K562 (cell line): ENCODE results near the gene DCAF11. TPM values are rescaled to one million over a fixed set of nuclear protein-coding genes. Genes with fewer than 3 reads are reported as not detected.

Experiments used
- ATAC-seq: fragments of 200-7000 bp; cut with Tn5 transposase; 3 replicates; pipeline ENCODE4 v1.9.1; 2020; ENCODE audit warnings: moderate library complexity
- BruUV-seq: library from RNA; stranded (reverse); fragments of 400-500 nt; replicated peaks from 2 replicates; lab custom pipeline; 2021; lab: Mats Ljungman, UMichigan
- CTCF ChIA-PET: fragments of 300-600 bp; formaldehyde crosslinking; extraction: SDS; loops from one replicate; lab custom pipeline; 2021; ENCODE audit warnings: low intra/inter-chr PET ratio; lab: Yijun Ruan, JAX
- POLR2A ChIA-PET: fragments of 300-600, 350-650 bp; sonication (Branson Sonifier 250); formaldehyde crosslinking; extraction: SDS; loops from one replicate; lab custom pipeline; 2021; ENCODE audit warnings: antibody characterized with exemption, inconsistent platforms; lab: Yijun Ruan, JAX
- DNase-seq, 4 experiments: peaks; one replicate each; pipeline versions ENCODE4 v3.0.0 to v3.0.0-alpha.2; 2011 to 2018; ENCODE audit warnings: low spot score in 3 of 4, mixed read lengths in 3 of 4; ENCODE audit errors: extremely low read depth in 1 of 4
- FAIRE-seq: peaks from 2 replicates; lab custom pipeline; 2011; peaks lifted over from hg19 to GRCh38; lab: Jason Lieb, UNC
- H2AFZ ChIP-seq: 2 replicates; pipeline ENCODE4 v1.6.0; 2011; ENCODE audit warnings: low read depth, low read length, control low read depth, inconsistent platforms
- H3K27ac ChIP-seq: fragments of 200-600 bp; 3 replicates; pipeline ENCODE4 v1.8.0; 2011; ENCODE audit warnings: low read depth, mild to moderate bottlenecking, control low read depth, inconsistent platforms, low read length, moderate library complexity, mixed read lengths; ENCODE audit errors: extremely low read depth
- H3K27me3 ChIP-seq, 2 experiments: fragments of 300-600 bp in 1 of 2; 2 replicates in 1 of 2; 3 replicates in 1 of 2; pipeline versions ENCODE4 v1.6.0 to v1.8.0; 2011; ENCODE audit warnings: inconsistent platforms in 2 of 2, low read length in 2 of 2, mild to moderate bottlenecking in 1 of 2, mixed read lengths in 1 of 2, moderate library complexity in 1 of 2; ENCODE audit not compliant: control insufficient read depth in 2 of 2, insufficient read depth in 2 of 2
- H3K36me3 ChIP-seq: fragments of 300-600 bp; 3 replicates; pipeline ENCODE4 v1.8.0; 2011; ENCODE audit warnings: mild to moderate bottlenecking, low read length, inconsistent platforms; ENCODE audit not compliant: control insufficient read depth, insufficient read depth
- H3K4me1 ChIP-seq, 2 experiments: fragments of 200-600 bp in 1 of 2; replicated peaks in 1 of 2; 2 replicates in 1 of 2; 3 replicates in 1 of 2; pipeline versions ENCODE4 v1.5.1 to v1.8.0; 2011; ENCODE audit warnings: inconsistent platforms in 2 of 2, low read length in 2 of 2, mild to moderate bottlenecking in 1 of 2, mixed read lengths in 1 of 2, moderate library complexity in 1 of 2; ENCODE audit not compliant: control insufficient read depth in 2 of 2, insufficient read depth in 2 of 2
- H3K4me2 ChIP-seq: 2 replicates; pipeline ENCODE4 v1.6.1; 2011; ENCODE audit warnings: low read length, control low read depth, inconsistent platforms, mixed read lengths; ENCODE audit not compliant: insufficient read depth
- H3K4me3 ChIP-seq: fragments of 200-600 bp; sonication (generic), shearing (Covaris generic); 2 replicates; pipeline ENCODE4 v1.5.1; 2016; ENCODE audit warnings: control low read depth, inconsistent platforms
- H3K79me2 ChIP-seq: fragments of 200-600 bp; 3 replicates; pipeline ENCODE4 v1.8.0; 2011; ENCODE audit warnings: low read length, inconsistent platforms; ENCODE audit not compliant: control insufficient read depth, insufficient read depth
- H3K9ac ChIP-seq, 2 experiments: 2 replicates each; pipeline versions ENCODE4 v1.6.0 to v1.6.1; 2011; ENCODE audit warnings: low read depth in 2 of 2, low read length in 2 of 2, control low read depth in 1 of 2, inconsistent platforms in 1 of 2, mild to moderate bottlenecking in 1 of 2, mixed read lengths in 1 of 2; ENCODE audit not compliant: insufficient read depth in 1 of 2
- H3K9me1 ChIP-seq: one replicate; pipeline ENCODE4 v1.6.0; 2011; ENCODE audit warnings: inconsistent platforms, mild to moderate bottlenecking, low read length, moderate library complexity; ENCODE audit not compliant: control insufficient read depth, insufficient read depth
- H3K9me3 ChIP-seq: replicated peaks from 2 replicates; pipeline ENCODE4 v1.5.1; 2011; ENCODE audit warnings: low read depth, low read length, inconsistent platforms; ENCODE audit not compliant: control insufficient read depth, insufficient read depth
- H4K20me1 ChIP-seq: replicated peaks from 2 replicates; pipeline ENCODE4 v1.6.1; 2011; ENCODE audit warnings: low read length, inconsistent platforms, mixed read lengths; ENCODE audit not compliant: control insufficient read depth, insufficient read depth
- IRF2 ChIP-seq: sonication (generic); formaldehyde crosslinking; IDR thresholded peaks from 2 replicates; pipeline ENCODE4 v1.8.1; 2022; ENCODE audit warnings: mild to moderate bottlenecking, missing genetic modification reagents
- KDM5B ChIP-seq: fragments of 200-600 bp; sonication (generic); IDR thresholded peaks from 2 replicates; pipeline ENCODE4 v1.6.1; 2012; ENCODE audit warnings: low read depth, mild to moderate bottlenecking, moderate library complexity, low read length, control low read depth, inconsistent platforms; ENCODE audit not compliant: insufficient replicate concordance
- NFE2L1 ChIP-seq: fragments of 450-650 bp; IDR thresholded peaks from 2 replicates; pipeline ENCODE4 v1.6.1; 2016; ENCODE audit warnings: missing genetic modification characterization, low read depth, mild to moderate bottlenecking, missing compliant biosample characterization, moderate library complexity, borderline replicate concordance
- WGBS: fragments of 100-300 bp; shearing (Covaris generic); methylation state at CpG from one replicate; pipeline ENCODE4 v1.1.6; 2016; ENCODE audit warnings: low coverage, mixed read lengths; ENCODE audit not compliant: insufficient coverage; ENCODE audit errors: missing lambda C conversion rate; 5-methylcytosine and 5-hydroxymethylcytosine counted together
- in situ Hi-C: fragments of 300-500 bp; cut with MboI; formaldehyde crosslinking; loops from 4 replicates; pipeline ENCODE4 v1.15.0; 2018; ENCODE audit warnings: inconsistent platforms, mixed read lengths
- intact Hi-C: fragments of 100-400 bp; cut with micrococcal nuclease; formaldehyde crosslinking; loops from 2 replicates; pipeline ENCODE4 v1.14.2; 2022
- polyA plus RNA-seq, 8 experiments: library from polyadenylated mRNA; depleted of rRNA in 4 of 8; stranded (reverse) in 5 of 8; unstranded in 3 of 8; fragments of >200 nt; fragmentation: Nextera tagmentation in 2 of 8; fragmentation: Illumina TruSeq in 1 of 8; extraction: Ambion mirVana in 2 of 8; extraction: Trizol in 1 of 8; gene quantifications; 2 replicates each; pipeline versions ENCODE4 v1.2.1 to v1.2.3, GENCODE V29; 2011 to 2014; ENCODE audit warnings: inconsistent platforms in 1 of 8, missing spikeins in 1 of 8
- total RNA-seq, 7 experiments: library from RNA; depleted of rRNA in 6 of 7; stranded (reverse); fragments of >200 nt in 6 of 7; fragmentation: Illumina TruSeq in 2 of 7; extraction: Trizol in 2 of 7; gene quantifications; 2 replicates each; pipeline versions ENCODE4 v1.2.1 to v1.2.3, GENCODE V29; 2011 to 2021; ENCODE audit warnings: low replicate concordance in 1 of 7
- TF ChIP-seq, protein P1 (sequence below), 2 experiments: fragments of 450-650 bp; IDR thresholded peaks; 2 replicates each; pipeline ENCODE4 v1.6.1; 2016; ENCODE audit warnings: mild to moderate bottlenecking in 2 of 2, borderline replicate concordance in 1 of 2, low read depth in 1 of 2, moderate library complexity in 1 of 2

The DCAF11 gene
- total and polyA plus RNA-seq, 9 of the 15 experiments (the other 6 are each of a cell fraction or from before 2014, with no cell fraction given): 8.5 to 46.2 (median 36.4) TPM

DNA sequence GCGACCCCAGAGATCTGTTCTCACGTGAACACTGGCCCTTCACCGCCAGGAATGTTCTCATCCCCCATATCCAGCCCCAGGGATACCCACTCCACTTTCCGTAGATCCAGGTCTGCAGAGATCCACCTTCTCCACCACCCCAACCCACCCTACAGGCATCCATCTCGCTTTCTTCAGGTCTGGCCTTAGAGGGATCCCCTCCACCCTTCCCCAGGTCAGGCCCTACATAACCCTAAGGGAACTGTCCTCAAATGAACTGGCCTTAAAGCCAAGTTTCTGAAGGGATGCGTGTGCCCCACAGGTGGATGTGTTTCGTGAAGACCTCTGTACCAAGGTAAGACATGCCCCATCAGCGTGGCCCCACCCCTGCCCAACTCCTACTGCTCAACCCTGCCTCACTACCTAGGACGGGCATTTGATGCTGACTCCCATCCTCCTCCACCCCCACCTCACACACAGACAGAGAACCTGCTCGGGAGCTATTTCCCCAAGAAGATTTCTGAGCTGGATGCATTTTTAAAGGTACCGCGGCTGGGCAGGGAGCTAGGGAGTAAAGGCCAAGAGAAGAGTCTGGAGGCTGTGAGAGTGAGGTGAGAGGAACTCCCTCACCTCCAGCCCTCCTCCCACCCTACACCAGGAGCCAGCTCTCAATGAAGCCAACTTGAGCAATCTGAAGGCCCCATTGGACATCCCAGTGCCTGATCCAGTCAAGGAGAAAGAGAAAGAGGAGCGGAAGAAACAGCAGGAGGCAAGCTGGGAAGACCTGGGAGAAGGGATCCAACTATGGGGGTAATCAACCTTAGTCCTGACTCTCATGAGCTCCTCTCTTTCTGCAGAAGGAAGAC is 22.3 kb downstream of the DCAF11 start:
- WGBS: 23% methylated on average over 9 of the region's 13 CpGs
- POLR2A ChIA-PET: interaction anchor here (0.9 to 1.8 kb wide), 3 partner anchors 9 to 22 kb away, joined by 4 read pairs; partner anchors contain the start of genes DCAF11, NRL and PSME2
- peaks cover 24% of the 10 kb centered on the region for H3K36me3 ChIP-seq
- no peak for TF ChIP-seq NFE2L1 (tag)
- TF ChIP-seq, protein P1, sequence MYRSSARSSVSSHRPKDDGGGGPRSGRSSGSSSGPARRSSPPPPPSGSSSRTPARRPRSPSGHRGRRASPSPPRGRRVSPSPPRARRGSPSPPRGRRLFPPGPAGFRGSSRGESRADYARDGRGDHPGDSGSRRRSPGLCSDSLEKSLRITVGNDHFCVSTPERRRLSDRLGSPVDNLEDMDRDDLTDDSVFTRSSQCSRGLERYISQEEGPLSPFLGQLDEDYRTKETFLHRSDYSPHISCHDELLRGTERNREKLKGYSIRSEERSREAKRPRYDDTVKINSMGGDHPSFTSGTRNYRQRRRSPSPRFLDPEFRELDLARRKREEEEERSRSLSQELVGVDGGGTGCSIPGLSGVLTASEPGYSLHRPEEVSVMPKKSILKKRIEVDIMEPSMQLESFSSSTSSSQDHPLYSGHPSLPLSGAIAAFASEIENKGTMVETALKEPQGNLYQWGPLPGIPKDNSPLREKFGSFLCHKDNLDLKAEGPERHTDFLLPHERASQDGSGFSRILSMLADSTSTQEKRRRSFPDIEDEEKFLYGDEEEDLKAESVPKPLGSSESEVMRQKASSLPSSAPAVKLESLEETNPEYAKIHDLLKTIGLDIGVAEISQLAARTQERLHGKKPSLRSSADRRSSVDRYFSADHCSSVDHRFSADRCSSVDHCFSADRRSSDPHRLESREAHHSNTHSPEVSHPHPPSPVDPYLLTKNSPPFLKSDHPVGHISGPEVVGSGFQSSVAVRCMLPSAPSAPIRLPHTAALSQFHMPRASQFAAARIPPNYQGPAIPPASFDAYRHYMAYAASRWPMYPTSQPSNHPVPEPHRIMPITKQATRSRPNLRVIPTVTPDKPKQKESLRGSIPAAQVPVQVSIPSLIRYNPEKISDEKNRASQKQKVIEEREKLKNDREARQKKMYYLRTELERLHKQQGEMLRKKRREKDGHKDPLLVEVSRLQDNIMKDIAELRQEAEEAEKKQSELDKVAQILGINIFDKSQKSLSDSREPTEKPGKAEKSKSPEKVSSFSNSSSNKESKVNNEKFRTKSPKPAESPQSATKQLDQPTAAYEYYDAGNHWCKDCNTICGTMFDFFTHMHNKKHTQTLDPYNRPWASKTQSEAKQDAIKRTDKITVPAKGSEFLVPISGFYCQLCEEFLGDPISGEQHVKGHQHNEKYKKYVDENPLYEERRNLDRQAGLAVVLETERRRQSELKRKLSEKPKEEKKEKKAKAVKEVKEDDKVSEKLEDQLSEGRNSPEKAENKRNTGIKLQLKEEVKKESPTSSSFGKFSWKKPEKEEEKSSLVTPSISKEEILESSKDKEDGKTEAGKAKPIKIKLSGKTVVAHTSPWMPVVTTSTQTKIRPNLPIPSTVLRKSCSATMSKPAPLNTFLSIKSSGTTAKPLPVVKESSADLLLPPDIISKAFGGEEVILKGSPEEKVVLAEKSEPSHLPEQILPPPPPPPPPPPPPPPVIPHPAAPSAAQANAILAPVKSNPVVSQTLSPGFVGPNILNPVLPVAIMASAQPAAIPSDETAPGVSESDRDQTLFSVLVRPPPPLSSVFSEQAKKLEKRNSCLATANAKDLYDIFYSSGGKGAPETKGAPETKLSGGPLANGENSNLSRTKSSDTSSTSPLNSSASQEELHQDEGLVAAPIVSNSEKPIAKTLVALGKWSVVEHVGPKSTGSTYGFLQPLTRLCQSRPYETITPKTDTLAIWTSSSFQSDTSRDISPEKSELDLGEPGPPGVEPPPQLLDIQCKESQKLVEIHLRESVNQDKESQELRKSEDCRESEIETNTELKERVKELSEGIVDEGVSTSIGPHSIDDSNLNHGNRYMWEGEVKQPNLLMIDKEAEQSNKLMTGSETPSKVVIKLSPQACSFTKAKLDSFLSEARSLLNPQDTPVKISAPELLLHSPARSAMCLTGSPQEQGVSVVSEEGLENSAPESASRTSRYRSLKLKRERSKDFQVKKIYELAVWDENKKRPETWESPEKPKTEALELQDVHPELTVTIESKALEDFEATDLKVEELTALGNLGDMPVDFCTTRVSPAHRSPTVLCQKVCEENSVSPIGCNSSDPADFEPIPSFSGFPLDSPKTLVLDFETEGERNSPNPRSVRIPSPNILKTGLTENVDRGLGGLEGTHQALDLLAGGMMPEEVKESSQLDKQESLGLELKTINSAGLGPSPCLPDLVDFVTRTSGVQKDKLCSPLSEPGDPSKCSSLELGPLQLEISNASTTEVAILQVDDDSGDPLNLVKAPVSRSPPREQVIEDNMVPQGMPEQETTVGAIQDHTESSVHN (IDR thresholded peaks at IDR 0.05; ENCODE audit: borderline replicate concordance in 1 of 2, low read depth in 1 of 2): no peak
- peak; percentile 8 for TF ChIP-seq KDM5B
- no peak for TF ChIP-seq IRF2
- TF ChIP-seq, all 486 proteins: peak for 1
- DNase-seq (no peak), ATAC-seq (no peak), FAIRE-seq (no peak)
- Histone ChIP-seq H3K79me2 (peaks cover 20% of the 10 kb centered on the region), H3K4me2 (peak overlapping the region; percentile 72), H3K9me1 (no peaks in the 10 kb centered on the region), H3K4me3 (peak overlapping the region; percentile 92), H3K4me1 (peaks cover 7 to 37% of the 10 kb centered on the region in 2 experiments; a peak in 4 of 5 replicates), H3K9me3 (no peaks in the 10 kb centered on the region), H4K20me1 (no peaks in the 10 kb centered on the region; the same call in 1 of the 2 replicates), H3K27me3 (no peaks in the 10 kb centered on the region), H2AFZ (no peak overlapping the region), H3K9ac (peak overlapping the region; percentile 71 to 93; a peak in 3 of 4 replicates), H3K27ac (no peak overlapping the region)
- no TSS peak for BruUV-seq
- intact Hi-C loops: no loop called here
- CTCF ChIA-PET: no interaction called here
- in situ Hi-C loops: no loop called here
